ENCODE results near the gene RUVBL2.

The RUVBL2 gene

DNA sequence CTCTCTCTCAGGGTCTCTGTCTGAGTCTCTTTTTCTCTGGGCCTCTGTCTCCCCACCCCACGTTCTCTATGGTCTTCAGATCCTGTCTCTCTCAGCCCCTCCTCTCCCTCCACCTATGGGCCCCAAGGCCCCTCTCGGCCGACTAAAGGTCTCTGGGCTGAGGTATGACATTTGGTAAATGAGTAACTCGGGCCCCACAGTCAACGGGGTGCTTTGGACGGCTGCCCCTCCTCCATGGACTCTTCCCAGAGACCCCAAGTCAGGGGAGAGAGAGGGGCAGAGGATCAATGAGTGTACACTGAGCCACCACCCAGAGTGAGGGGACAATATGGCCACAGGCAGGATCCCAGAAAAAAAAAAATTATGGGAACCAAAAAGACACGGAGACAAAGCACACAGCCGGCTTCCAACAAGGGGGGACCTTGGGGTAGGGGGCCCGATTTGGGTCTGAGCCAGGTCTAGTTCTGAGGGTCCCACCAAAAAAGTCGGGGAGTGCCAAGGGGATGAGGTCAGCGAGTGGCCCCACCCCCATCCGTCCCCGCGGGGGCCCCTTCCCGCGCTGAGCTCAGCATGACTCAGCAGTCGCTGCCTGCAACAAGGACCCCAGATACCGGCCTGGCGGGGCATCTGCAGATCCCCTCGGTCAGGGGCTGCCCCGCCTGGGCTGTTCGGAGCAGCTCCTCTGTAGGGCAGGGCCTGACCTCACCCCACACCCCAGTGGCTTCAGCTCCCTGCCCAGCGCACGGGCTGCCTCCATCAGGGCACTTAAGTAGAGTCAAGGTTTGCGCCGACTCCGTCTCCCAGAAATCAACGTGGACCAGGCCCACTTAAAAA is 30.1 kb upstream of the RUVBL2 start:
- DNase-seq (ENCODE audit: low spot score) (peak; percentile 77), FAIRE-seq (no peak)

DNA sequence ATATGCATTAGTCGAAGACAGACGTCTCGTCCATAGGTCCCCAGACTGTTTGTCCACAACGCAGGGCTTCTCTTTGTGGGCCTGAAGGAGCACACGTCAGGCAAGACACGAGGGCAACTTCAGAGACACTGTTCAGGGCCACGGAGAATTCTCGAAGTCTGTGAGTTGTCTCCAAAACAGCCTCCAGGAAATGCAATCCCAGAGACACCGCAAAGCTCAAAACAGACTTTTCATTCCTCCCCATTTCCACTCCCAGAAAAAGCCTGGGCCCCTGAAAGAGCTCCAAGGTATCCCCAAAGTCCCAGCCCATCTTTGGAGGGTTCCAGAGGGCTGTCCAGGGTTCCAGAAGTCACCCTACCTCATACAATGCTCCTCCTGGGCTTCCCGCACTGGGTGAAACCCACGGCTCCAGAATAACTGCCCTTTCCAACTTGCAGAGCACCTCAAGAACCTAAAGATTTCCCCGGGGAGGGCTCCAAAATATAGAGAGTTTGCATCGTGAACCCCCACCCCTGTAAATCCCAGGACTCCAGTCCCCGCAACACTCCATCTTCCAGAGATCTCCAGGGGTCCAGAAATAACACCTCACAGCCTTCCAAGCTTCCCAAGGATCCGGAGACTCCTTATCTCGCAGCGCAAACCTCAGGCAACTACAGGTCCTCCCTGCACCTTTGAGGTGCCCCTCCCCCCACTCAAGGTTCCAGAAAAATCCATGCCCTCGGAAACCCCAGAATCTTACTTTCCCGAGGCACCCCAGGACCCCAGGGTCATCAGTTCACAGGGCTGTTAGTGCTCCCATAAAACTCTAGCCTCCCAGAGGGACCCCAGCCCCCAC is 29.3 kb upstream of the RUVBL2 start:
- FAIRE-seq: no peak
- no peak for DNase-seq (ENCODE audit: low spot score)

DNA sequence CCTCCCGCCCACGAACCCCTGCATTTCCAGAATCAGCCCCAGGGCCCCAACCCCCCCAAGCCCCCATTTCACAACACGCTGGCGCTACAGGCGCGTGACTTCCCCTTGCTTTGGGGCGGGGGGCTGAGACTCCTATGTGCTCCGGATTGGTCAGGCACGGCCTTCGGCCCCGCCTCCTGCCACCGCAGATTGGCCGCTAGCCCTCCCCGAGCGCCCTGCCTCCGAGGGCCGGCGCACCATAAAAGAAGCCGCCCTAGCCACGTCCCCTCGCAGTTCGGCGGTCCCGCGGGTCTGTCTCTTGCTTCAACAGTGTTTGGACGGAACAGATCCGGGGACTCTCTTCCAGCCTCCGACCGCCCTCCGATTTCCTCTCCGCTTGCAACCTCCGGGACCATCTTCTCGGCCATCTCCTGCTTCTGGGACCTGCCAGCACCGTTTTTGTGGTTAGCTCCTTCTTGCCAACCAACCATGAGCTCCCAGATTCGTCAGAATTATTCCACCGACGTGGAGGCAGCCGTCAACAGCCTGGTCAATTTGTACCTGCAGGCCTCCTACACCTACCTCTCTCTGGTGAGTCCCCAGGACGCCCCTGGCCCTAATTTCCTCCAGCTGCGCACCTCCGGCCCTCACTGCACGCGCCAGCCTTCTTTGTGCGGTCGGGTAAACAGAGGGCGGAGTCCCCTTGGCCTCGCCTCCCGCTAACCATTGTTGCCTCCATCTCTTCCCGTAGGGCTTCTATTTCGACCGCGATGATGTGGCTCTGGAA is 28.5 kb upstream of the RUVBL2 start, which contains the start of gene FTL:
TSS of gene FTL (plus strand) at position 270 of the 766 bp plus-strand sequence. CDS start at position 469, 199 bp downstream.
- DNase-seq (ENCODE audit: low spot score) (peak; percentile 97), FAIRE-seq (peak; percentile 79)

DNA sequence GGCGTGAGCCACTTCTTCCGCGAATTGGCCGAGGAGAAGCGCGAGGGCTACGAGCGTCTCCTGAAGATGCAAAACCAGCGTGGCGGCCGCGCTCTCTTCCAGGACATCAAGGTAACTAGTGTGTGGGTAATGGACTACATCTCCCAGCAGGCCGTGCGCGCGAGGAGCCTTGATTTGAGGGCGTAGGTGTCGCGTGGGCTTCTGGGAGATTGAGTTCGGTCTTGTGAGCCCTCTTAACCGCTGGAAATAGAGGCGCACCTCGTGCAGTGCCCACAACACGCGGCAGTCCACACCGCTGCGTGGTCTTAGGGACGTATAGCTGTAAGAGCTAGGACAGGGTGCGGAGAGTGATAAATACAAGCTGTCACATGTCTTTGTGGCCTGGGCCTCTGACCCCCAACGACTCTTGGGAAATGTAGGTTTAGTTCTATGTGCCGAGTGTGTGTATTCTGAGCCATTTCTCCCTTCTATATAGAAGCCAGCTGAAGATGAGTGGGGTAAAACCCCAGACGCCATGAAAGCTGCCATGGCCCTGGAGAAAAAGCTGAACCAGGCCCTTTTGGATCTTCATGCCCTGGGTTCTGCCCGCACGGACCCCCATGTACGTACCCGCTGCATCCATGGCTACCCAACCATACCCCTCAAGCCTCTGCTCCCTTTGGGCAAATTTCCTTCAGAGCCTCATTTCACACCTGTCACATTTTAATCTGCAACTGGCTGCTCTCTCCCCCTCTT is 27.7 kb upstream of the RUVBL2 start:
- FAIRE-seq: peak; percentile 96
- peak; percentile 71 for DNase-seq (ENCODE audit: low spot score)

DNA sequence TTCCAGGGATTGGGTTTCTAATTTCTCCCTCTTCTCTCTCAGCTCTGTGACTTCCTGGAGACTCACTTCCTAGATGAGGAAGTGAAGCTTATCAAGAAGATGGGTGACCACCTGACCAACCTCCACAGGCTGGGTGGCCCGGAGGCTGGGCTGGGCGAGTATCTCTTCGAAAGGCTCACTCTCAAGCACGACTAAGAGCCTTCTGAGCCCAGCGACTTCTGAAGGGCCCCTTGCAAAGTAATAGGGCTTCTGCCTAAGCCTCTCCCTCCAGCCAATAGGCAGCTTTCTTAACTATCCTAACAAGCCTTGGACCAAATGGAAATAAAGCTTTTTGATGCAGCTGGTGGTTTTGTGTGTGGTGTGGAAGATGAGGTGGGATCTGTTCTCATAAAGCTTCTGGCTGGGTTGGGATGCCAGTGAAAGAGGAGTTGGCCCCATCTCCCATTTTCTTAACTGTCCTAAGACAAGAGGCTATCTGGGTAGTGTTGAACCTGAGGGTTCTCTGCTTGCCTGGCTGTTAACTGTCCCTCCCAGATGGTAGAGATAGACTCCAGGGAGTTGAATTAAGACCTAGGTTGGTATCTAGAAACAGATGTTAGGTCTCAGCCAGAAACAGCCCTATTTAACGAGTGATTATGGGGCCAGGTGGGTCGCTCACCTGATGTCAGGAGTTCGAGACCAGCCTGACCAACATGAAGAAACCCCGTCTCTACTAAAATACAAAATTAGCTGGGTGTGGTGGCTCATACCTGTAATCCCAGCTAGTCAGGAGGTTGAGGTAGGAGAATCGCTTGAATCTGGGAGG is 26.9 kb upstream of the RUVBL2 start:
- FAIRE-seq (no peak), DNase-seq (ENCODE audit: low spot score) (no peak)

DNA sequence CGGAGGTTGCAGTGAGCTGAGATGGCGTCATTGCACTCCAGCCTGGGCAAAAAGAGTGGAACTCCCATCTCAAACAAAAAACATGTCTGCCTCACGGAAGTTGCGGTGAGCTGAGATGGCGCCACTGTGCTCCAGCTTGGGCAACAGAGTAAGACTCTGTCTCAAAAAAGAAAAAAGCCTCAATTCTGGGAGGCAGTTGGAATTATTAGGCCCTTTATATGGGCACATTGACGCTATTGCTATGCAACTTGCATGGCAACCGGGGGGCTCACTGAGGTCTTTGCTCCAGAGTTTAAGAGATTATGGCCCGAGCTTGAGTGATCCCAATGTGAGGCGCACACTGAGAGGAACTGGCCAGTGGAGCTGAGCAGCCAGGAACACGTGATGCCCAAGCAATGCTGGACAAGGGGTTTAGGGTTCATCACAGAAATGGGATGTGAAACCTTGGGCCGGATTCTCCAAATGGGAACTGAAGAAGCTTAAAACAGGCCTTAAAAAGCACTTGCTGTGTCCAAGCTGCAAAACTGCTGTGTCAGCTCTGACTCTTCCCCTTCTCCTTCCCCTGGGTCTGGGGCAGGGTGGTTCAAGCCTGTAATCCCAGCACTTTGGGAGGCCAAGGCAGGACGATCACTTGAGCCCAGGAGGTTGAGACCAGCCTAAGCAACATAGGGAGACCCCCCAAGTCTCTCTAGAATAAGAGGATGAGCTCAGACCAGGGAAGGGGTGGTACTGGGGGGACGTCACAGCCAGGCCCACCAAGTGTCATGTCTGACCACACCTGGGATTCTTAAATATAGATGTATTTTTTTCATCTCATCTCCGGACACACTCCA is 26.1 kb upstream of the RUVBL2 start:
- no peak for DNase-seq (ENCODE audit: low spot score)
- FAIRE-seq: no peak

DNA sequence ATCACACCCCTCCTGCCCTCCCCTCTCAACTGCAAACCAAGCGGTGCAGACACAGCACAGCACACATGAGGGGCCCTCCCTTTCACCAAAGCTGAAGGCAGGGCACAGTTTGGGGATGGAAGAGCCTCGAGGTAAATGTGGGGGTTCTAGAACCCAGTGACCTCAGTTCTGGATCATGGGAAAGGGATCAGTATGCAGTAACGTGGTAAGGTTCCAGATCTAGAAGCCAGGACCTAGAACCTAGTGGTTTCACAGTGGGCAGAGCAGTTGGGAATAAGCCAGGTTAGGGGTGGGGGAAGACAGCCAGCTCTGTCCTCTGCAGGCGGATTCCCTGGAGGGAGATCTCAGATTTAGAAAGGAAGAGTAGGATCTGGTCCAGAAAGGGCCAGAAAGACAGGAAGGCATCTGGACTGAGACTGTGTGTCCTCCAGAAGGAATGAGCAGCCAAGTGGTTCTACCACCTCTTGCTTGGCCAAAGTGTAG is 25.5 kb upstream of the RUVBL2 start:
- DNase-seq (ENCODE audit: low spot score) (no peak), FAIRE-seq (no peak)

DNA sequence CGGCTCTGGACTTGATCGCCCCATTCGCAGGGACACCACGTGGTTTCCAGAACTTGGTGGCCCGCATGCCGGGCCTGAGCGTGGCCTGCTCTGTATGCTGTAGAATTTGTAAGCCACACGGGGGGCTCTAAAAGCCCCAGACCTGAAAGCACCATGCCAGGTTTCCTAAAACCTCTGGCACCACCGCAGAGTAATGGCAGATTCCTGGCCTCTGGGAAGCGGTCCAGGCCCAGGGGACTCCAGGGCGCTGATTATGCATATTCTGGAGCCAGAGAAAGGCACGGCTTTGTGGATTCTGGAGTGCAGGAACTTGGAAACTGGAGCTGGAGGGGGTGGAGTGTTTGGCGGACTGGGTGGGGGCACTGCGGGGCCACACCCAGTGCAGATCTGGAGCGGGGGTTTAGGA is 24.9 kb upstream of the RUVBL2 start:
- FAIRE-seq: no peak
- DNase-seq (ENCODE audit: low spot score): no peak

DNA sequence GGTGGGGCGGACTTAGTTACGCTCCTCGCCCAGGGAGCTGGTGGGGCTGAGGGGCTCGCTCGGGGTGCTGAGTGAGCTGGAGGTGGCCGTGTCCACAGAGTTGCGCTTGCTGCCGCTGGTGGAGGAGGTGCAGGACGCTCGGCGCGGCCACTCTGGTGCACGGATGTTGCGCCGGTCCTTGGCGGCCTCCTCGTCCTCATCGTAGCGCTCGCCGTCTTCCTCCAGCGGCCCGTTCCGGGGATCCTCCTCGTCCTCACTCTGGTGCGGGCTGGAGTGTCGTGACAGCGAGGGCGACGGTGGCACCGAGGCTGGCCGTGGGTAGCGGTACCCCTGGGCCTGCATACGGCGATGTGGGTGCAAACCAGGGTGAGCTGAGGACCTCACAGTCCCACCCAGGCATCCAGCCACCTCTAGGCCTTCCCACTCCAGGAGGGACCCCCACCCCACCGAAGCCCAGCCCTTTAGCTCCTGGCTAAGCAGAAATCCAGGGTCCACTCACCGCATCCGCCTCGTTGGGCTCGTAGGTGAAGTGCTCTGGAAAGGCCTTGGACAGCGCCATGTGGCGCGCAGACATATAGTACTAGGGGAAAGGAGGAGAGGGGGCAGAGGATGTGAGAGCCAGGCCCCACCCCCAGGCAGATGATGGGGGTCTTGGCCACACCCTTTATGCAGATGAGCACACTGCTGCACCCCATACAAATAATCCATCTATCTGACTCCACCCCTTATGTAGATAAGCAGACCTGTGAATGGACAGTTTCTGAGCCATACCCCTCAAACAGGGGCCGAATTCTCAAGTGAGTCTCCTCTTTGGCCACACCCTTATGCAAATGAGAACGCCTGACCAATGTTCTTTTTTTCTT is 24.2 kb upstream of the RUVBL2 start:
- no peak for DNase-seq (ENCODE audit: low spot score)
- FAIRE-seq: no peak

DNA sequence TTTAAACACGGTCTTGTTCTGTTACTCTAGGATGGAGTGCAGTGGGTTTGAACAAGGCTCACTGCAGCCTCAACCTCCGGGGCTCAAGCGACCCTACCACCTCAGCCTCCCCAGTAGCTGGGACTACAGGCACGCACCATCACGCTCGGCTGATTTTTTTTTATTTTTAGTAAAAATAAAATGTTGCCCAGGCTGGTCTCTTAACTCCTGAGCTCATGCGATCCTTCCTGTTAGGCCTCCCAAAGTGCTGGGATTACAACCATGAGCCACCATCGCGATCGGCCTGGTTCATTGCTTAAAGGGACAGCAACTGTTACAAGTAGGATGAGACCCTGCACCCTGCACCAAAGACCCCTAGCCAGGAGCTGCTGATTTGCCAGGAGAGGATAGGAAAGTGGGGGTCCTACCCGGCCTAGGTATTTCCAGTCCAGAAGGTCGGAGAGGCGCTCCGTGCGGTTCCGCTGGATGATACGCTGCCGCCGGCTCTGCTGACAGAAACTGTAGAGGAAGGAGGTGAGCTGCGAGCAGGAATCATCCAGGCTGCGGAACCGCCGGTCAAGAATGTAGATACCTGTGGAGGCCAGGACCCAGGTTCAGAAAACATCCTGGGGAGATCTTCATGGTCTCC is 23.4 kb upstream of the RUVBL2 start:
- no peak for DNase-seq (ENCODE audit: low spot score)
- no peak for FAIRE-seq

DNA sequence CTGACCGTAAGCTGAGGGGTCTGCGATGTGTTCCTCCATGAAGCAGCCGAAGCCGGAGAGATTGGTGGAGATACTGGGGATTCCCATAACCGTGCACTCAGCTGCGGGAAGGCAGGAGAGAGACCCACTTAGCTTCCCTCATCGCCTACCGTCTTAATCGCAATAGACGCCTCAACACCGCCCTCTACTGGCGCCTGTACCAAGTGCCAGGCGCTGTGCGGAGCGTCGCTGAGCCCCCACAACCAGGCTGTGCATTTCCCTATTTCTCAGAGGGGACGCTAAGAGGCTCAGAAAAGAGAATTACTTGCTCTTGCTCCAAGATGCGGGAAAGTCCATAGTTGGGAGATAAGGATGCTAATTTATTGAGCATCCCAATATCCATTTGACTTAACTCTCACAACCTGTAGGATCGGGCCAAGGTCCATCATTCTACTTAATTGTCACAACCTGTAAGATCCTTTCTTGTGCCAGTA is 22.7 kb upstream of the RUVBL2 start:
- FAIRE-seq (no peak), DNase-seq (ENCODE audit: low spot score) (peak; percentile 64)

DNA sequence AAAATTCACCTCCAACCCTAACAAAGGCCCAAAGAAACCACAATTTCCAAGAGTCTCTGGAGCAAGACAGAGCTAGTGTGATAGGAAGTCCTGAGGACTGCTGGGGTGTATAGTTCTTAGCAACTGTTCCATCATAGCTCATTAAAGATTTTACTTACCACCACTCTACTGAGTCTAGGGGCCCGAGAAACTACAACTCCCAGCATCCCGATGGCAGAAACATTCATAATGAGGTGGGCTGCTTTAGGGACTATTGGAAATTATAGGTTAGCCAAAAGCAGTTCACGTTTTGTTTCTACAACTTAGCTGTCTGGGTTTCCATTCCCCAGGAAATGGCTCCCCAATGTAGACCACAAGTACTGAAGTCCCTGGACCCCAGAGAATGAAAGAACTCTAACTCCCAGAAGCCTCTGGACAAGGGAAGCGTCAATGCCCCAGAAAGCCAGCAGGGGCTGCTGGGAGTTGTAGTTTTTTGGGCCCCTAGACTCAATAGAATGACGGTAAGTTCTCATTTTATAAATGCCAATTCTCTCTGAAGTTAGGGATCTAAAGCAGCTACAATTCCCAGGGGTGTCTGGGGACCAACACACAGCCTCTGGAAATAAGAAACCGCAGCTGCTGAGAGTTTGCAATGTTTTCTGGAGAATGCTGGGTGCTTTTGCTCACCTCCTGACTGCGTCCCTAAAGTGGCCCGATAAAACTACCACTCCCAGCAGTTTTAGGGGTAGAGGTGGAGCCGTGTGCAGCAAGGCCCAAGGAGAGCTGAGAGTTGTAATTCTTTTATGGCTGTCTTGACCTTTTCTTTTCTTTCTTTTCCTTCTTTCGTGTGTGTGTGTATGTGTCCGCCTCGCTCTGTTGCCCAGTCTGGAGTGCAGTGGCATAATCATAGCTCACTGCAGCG is 17.5 kb upstream of the RUVBL2 start:
- no peak for DNase-seq (ENCODE audit: low spot score)

DNA sequence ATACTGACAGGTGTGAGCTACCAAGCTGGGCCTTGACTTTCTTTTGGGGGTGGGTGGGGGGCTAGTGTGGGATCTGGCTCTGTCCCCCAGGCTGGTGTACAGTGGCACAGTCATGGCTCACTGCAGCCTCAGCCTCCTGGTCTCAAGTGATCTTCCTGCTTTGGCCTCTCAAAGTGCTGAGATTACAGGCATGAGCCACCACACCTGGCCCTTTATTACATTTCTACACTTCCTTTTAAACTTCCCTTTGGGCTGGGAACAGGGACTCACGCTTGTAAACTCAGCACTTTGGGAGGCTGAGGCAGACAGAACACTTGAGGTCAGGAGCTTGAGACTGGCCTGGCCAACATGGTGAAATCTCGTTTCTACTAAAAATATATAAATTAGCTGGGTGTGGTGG is 16.6 kb upstream of the RUVBL2 start:
- FAIRE-seq (no peak), DNase-seq (ENCODE audit: low spot score) (no peak)

More for the DNA sequence above, 17.5 kb upstream of the RUVBL2 start:
- FAIRE-seq: no peak

DNA sequence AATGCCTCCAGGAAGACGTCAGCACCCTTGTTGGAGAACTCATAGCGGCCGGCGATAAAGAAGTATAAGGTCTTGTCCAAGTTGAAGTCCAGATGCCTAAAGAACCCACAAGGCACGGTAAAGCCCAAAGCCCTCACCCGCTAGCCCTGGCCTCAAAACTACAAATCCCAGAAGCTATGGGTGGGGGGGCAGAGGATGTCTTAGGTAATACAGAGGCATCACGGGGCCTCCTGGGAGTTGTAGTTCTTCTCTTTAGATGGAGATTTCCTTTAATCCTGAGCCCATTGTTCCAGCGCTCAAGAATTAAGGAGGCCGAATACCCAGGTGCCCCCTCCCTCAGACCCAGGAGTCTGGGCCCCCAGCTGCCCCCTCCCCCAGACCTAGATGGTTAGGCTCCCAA is 11.4 kb upstream of the RUVBL2 start:
- FAIRE-seq (no peak), DNase-seq (ENCODE audit: low spot score) (no peak)

DNA sequence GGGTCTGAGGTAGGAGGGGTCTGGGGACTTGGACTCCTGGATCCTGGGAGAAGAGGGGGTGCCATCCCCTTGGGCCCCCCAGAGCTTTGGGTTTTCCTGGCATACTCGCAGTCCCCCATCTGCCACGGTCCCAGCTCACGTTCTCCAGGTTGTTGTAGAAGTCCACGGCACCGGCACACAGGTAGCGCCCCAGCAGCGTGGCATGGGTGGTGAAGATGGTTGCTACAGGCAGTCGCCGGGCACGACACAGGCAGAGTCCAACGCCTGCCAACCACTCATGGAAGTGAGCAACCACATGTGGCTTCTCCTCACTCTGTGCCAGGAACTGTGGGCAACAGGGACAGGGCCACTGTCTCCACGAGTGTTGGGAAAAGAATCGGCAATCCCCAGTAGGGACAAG is 8.0 kb upstream of the RUVBL2 start:
- FAIRE-seq: no peak
- DNase-seq (ENCODE audit: low spot score): no peak

DNA sequence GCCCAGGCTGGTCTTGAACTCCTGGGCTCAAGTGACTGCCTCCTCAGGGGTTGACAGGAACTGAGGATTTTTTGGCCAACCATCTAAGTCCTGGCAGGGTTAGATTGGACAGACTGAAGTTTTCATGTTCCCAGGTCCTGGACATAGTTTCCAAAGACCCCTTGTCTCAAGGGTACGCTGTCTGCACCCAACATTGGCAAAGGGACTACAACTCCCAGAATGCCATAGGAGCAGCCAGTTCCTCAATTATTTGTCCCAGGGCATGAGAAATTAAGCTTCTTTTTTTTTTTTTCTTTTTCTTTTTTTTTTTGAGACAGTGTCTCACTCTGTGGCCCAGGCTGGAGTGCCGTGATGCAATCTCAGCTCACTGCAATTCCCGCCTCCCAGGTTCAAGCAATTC is 7.5 kb upstream of the RUVBL2 start:
- DNase-seq (ENCODE audit: low spot score) (no peak), FAIRE-seq (no peak)

DNA sequence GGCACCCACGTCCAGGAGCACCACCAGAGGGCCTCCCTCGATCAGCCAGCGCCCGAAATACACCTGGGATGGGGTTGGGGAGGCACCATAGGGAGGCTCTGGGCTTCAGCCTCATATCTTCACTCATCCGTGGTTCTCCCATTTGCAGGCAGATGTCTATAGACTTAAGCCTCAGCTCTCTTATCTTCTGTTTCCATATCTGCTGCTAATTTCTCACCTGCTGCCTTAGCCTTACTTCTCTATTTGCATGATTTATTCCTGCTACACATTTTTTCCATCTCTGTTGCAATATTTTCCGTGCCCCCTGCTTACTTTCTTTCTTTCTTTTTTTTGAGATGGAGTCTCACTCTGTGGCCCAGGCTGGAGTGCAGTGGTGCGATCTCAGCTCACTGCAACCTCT is 6.4 kb upstream of the RUVBL2 start:
- DNase-seq (ENCODE audit: low spot score): no peak
- FAIRE-seq: no peak

Measured in urothelium cell line (cell line).